HG02610 (cell line): Measurements from ENCODE around the gene APCDD1.

Experiments
- ATAC-seq: cut with Tn5 transposase; IDR thresholded peaks from one replicate; pipeline ENCODE4 v1.9.1; 2021; ENCODE audit warnings: mild to moderate bottlenecking, moderate library complexity; ENCODE audit not compliant: unreplicated experiment

The APCDD1 gene

GRCh38 chr18:10453806-10454680, at the start of gene APCDD1:
Gene APCDD1 (plus strand): TSS chr18:10454635. CDS start chr18:10454982, 347 bp downstream.
- no peak for ATAC-seq

- no peak for ATAC-seq
Observed at GRCh38 chr18:10405014-10405493, 49.4 kb upstream of the APCDD1 start.

GRCh38 chr18:10405816-10406663, 48.4 kb upstream of the APCDD1 start:
- ATAC-seq = no peak

GRCh38 chr18:10408131-10408530, 46.3 kb upstream of the APCDD1 start:
- ATAC-seq = no peak

GRCh38 chr18:10409041-10409440, 45.4 kb upstream of the APCDD1 start:
- ATAC-seq = no peak

GRCh38 chr18:10410472-10411308, 43.7 kb upstream of the APCDD1 start:
- ATAC-seq = no peak

- no peak for ATAC-seq
Observed at GRCh38 chr18:10412933-10413332, 41.5 kb upstream of the APCDD1 start.

GRCh38 chr18:10413722-10414121, 40.7 kb upstream of the APCDD1 start:
- no peak for ATAC-seq

- no peak for ATAC-seq
Observed at GRCh38 chr18:10414293-10414842, 40.1 kb upstream of the APCDD1 start.

- ATAC-seq = no peak
Observed at GRCh38 chr18:10416065-10416464, 38.4 kb upstream of the APCDD1 start.

- ATAC-seq = no peak
Observed at GRCh38 chr18:10417191-10417590, 37.2 kb upstream of the APCDD1 start.

GRCh38 chr18:10417664-10418063, 36.8 kb upstream of the APCDD1 start:
- ATAC-seq = no peak

GRCh38 chr18:10418836-10419235, 35.6 kb upstream of the APCDD1 start:
- no peak for ATAC-seq

- ATAC-seq = no peak
Observed at GRCh38 chr18:10419420-10420103, 34.9 kb upstream of the APCDD1 start.

GRCh38 chr18:10420561-10421352, 33.7 kb upstream of the APCDD1 start:
- ATAC-seq = no peak

- no peak for ATAC-seq
Observed at GRCh38 chr18:10421859-10422258, 32.6 kb upstream of the APCDD1 start.

GRCh38 chr18:10422731-10423130, 31.7 kb upstream of the APCDD1 start:
- ATAC-seq = no peak

- ATAC-seq = no peak
Observed at GRCh38 chr18:10424585-10425307, 29.7 kb upstream of the APCDD1 start.
